ENCODE measurements around the gene MOG. TPM values are rescaled to one million over a fixed set of nuclear protein-coding genes. Genes with fewer than 3 reads are reported as not detected.
A peak's percentile ranks its signal among the peaks of the same experiment; 100 is the strongest.

Gene MOG
- total and polyA plus RNA-seq, 4 donors, result not detected

- H3K27ac ChIP-seq (ENCODE audit: low read depth in 1 of 2, low read length in 2 of 2), result peak within 1 kb of the TSS; percentile 25
- no peak for TF ChIP-seq HNF4A (conservative IDR thresholded peaks at IDR 0.05)
- TF ChIP-seq REST (IDR thresholded peaks at IDR 0.05), result no peak
- TF ChIP-seq HNF4G (IDR thresholded peaks at IDR 0.05), result no peak
- no peak for TF ChIP-seq GABPA (IDR thresholded peaks at IDR 0.05 in 1 of 2, conservative IDR thresholded peaks at IDR 0.05 in 1 of 2)
- TF ChIP-seq FOXA2 (IDR thresholded peaks at IDR 0.05), result no peak
- no peaks in the 10 kb centered on the region for H3K36me3 ChIP-seq (ENCODE audit: control insufficient read depth in 4 of 4, insufficient read depth in 3 of 4, low read depth in 1 of 4, low read length in 3 of 4)
- peak; percentile 53 for DNase-seq (ENCODE audit: low spot score)
- H3K9me3 ChIP-seq (ENCODE audit: control insufficient read depth in 4 of 4, low read length in 3 of 4), result no peaks in the 10 kb centered on the region
- peaks cover 0 to 27% (median 1%) of the 10 kb centered on the region in 4 donors for H3K27me3 ChIP-seq (ENCODE audit: control insufficient read depth in 4 of 4, insufficient read depth in 4 of 4, low read length in 3 of 4)
- 2% methylated on average over 56 of the region's 57 CpGs for WGBS
- H3K4me1 ChIP-seq (ENCODE audit: control insufficient read depth in 4 of 4, insufficient read depth in 4 of 4, low read length in 3 of 4), result peaks cover 7 to 25% (median 14%) of the 10 kb centered on the region in 4 donors
- H3K4me3 ChIP-seq (ENCODE audit: low read depth in 1 of 3, low read length in 3 of 3), result peak within 1 kb of the TSS; percentile 6 to 70 (median 28)
- peak within 1 kb of the TSS in 1 of 2 donors; percentile 27 for H3K9ac ChIP-seq (ENCODE audit: low read depth in 1 of 2, low read length in 2 of 2)
Measured at GRCh38 chr6:29632789-29633533, 23.9 kb upstream of the MOG start, which contains the start of gene GABBR1. Gene GABBR1 (minus strand): TSS chr6:29633183. CDS start chr6:29632385, 798 bp downstream.

GRCh38 chr6:29633534-29633905 lies 23.4 kb upstream of the MOG start:
- Histone ChIP-seq H3K36me3 (ENCODE audit: control insufficient read depth in 4 of 4, insufficient read depth in 3 of 4, low read depth in 1 of 4, low read length in 3 of 4) (no peaks in the 10 kb centered on the region), H3K27ac (ENCODE audit: low read depth in 1 of 2, low read length in 2 of 2) (peak overlapping the region; percentile 21 to 25), H3K27me3 (ENCODE audit: control insufficient read depth in 4 of 4, insufficient read depth in 4 of 4, low read length in 3 of 4) (peaks cover 0 to 23% (median 1%) of the 10 kb centered on the region in 4 donors), H3K4me3 (ENCODE audit: low read depth in 1 of 3, low read length in 3 of 3) (peak overlapping the region; percentile 6 to 70 (median 10)), H3K9me3 (ENCODE audit: control insufficient read depth in 4 of 4, low read length in 3 of 4) (no peaks in the 10 kb centered on the region), H3K9ac (ENCODE audit: low read depth in 1 of 2, low read length in 2 of 2) (no peak overlapping the region), H3K4me1 (ENCODE audit: control insufficient read depth in 4 of 4, insufficient read depth in 4 of 4, low read length in 3 of 4) (peaks cover 3 to 20% (median 10%) of the 10 kb centered on the region in 4 donors)
- 13% methylated on average over 9 of the region's 9 CpGs for WGBS
- no peak for TF ChIP-seq RAD21 (IDR thresholded peaks at IDR 0.05)
- DNase-seq (ENCODE audit: low spot score), result no peak

GRCh38 chr6:29637247-29637646 lies 19.6 kb upstream of the MOG start:
- 93% methylated on average over 9 of the region's 9 CpGs for WGBS
- no peak for DNase-seq (ENCODE audit: low spot score)
- peaks cover 0 to 3% (median 1%) of the 10 kb centered on the region in 4 donors for H3K27me3 ChIP-seq (ENCODE audit: control insufficient read depth in 4 of 4, insufficient read depth in 4 of 4, low read length in 3 of 4)

More at GRCh38 chr6:29637247-29637646, 19.6 kb upstream of the MOG start:
- H3K27ac ChIP-seq (ENCODE audit: low read depth in 1 of 2, low read length in 2 of 2), result no peak overlapping the region
- TF ChIP-seq ZBTB33 (IDR thresholded peaks at IDR 0.05), result no peak
- no peak for TF ChIP-seq RAD21 (IDR thresholded peaks at IDR 0.05)
- no peak for TF ChIP-seq RXRA (IDR thresholded peaks at IDR 0.05)
- no peak for TF ChIP-seq CTCF (IDR thresholded peaks at IDR 0.05; ENCODE audit: low read depth, low read length, missing input control)
- TF ChIP-seq REST (IDR thresholded peaks at IDR 0.05), result no peak
- no peaks in the 10 kb centered on the region for H3K9me3 ChIP-seq (ENCODE audit: control insufficient read depth in 4 of 4, low read length in 3 of 4)
- no peak overlapping the region for H3K9ac ChIP-seq (ENCODE audit: low read depth in 1 of 2, low read length in 2 of 2)
- H3K4me3 ChIP-seq (ENCODE audit: low read depth in 1 of 3, low read length in 3 of 3), result no peak overlapping the region
- no peaks in the 10 kb centered on the region for H3K36me3 ChIP-seq (ENCODE audit: control insufficient read depth in 4 of 4, insufficient read depth in 3 of 4, low read depth in 1 of 4, low read length in 3 of 4)
- peaks cover 3 to 11% (median 4%) of the 10 kb centered on the region in 4 donors for H3K4me1 ChIP-seq (ENCODE audit: control insufficient read depth in 4 of 4, insufficient read depth in 4 of 4, low read length in 3 of 4)

Measured in liver (tissue), 9 donors.